ENCODE results near the gene NT5DC1. TPM values are rescaled to one million over a fixed set of nuclear protein-coding genes. Genes with fewer than 3 reads are reported as not detected.
A peak's percentile ranks its signal among the peaks of the same experiment; 100 is the strongest.

Gene NT5DC1
- total RNA-seq = 10 to 100 TPM; 39.4 to 42.4 TPM

DNA sequence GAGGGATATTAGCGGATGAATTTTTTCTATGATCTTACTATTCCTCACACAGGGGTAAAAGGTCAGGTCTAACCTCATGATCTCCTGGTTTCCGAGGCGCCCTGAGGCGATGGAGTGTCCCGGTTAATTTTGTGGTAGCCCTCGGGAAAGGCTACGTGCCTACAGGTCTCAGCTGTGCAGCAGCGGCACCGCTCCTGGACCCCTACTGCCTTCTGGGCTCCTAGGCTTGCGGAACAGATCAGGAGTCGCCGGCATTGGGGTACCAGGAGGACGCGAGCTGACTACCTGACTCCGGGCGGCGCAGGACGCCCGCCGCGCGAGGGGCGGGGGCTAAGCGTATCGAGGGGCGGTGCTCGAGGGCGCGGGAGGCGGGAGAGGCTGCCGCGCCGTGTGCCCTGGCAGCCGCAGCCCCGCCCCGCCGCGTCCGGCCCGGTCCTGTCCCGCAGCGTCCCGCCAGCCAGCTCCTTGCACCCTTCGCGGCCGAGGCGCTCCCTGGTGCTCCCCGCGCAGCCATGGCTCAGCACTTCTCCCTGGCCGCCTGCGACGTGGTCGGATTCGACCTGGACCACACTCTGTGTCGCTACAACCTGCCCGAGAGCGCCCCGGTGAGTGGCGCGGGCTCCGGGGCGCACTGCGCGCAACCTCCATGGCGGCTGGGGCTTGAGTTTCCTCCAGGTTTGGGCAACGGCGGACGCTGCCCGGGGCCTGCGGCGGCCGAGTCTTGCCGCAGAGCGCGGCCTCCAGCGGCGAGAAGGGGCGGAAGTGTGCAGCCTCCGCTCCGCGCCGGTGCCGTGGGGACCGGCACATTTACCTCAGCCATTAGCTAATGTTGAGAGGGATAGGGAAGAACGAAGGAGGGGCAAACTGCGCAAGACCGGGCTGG, at the start of gene NT5DC1:
Gene NT5DC1, plus strand, starts transcription at position 435 of the 883 bp plus-strand sequence. Its CDS starts 78 bp downstream, at position 513.
- intact Hi-C loops (cut with DNase I, micrococcal nuclease) = loop anchor here (1.0 to 5.0 kb wide), 8 partner anchors 89 to 582 kb away; partner anchors contain the start of genes RWDD1 (in 2 of the 2), CALHM6 (in 1 of the 2), KPNA5 (in 1 of the 2) and TSPYL1 (in 1 of the 2)
- Mint-ChIP-seq H3K9me3 (ENCODE audit: low read depth) (peaks cover 9% of the 10 kb centered on the region), H3K4me3 (peak within 1 kb of the TSS; percentile 86), H3K36me3 (ENCODE audit: low read depth) (peaks cover 13% of the 10 kb centered on the region), H3K4me1 (peaks cover 50% of the 10 kb centered on the region), H3K27me3 (no peaks in the 10 kb centered on the region), H3K27ac (peak within 1 kb of the TSS; percentile 88)
- peak; percentile 93 for ATAC-seq
- ChIA-PET POLR2A (interaction anchor here (1.4 kb wide), 1 partner anchor 89 kb away, joined by 7 read pairs; no protein-coding TSS in a partner anchor), CTCF (interaction anchor here (0.7 to 3.0 kb wide), 7 partner anchors 11 to 268 kb away, joined by 3 to 14 read pairs (median 3); no protein-coding TSS in a partner anchor)
- peak; percentile 92 for DNase-seq

DNA sequence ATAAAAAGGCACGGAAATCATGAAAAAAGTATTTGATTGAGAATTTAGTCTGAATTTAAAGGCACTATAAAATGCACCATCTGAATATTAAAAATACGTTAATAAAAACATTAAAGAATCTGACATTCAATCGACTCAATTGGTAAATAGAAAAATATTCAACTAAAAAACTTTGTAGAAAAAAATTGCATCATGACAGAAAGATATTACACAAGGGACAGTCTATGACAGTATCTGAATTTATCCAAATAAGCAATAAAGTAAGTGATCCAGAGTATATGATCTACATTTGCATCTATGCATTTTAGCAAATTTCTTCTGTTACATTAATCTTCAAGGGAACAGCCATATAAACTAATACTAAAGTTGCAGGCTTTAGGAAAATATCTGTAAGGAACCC, 49.4 kb upstream of the NT5DC1 start:
- Mint-ChIP-seq H3K36me3 (ENCODE audit: low read depth) (no peaks in the 10 kb centered on the region), H3K4me1 (no peaks in the 10 kb centered on the region), H3K4me3 (no peak overlapping the region), H3K9me3 (ENCODE audit: low read depth) (no peaks in the 10 kb centered on the region), H3K27me3 (peaks cover 8% of the 10 kb centered on the region), H3K27ac (no peak overlapping the region)
- intact Hi-C loops (cut with DNase I, micrococcal nuclease) = no loop called here
- ChIA-PET POLR2A (no interaction called here), CTCF (interaction anchor here (1.3 kb wide), 1 partner anchor 13 kb away, joined by 4 read pairs; no protein-coding TSS in a partner anchor)
- DNase-seq = no peak
- ATAC-seq = no peak

DNA sequence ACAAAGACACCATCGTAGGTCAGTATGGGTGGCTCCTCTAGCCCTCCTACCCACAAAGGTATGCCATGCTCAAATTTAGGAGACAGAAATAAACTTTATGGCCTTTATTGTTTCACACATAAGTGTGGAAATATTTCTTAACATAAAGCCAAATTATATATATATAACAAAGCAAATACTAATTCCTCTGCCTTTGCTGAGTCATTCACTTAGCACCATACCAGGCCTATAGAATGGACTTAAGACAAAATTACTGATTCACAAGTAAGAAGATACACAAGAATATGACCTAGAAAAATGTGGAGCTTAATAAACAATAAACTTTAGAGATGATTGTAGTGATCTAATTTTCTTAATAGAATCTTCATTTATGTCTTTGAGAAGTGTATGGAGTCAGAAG, 45.1 kb upstream of the NT5DC1 start:
- ChIA-PET CTCF (no interaction called here), POLR2A (no interaction called here)
- no peaks in the 10 kb centered on the region for H3K9me3 Mint-ChIP-seq (ENCODE audit: low read depth)
- intact Hi-C loops (cut with DNase I, micrococcal nuclease) = no loop called here
- ATAC-seq = no peak
- H3K27me3 Mint-ChIP-seq = peaks cover 2% of the 10 kb centered on the region
- no peak for DNase-seq
- H3K4me1 Mint-ChIP-seq = no peaks in the 10 kb centered on the region
- no peaks in the 10 kb centered on the region for H3K36me3 Mint-ChIP-seq (ENCODE audit: low read depth)
- no peak overlapping the region for H3K4me3 Mint-ChIP-seq
- no peak overlapping the region for H3K27ac Mint-ChIP-seq

DNA sequence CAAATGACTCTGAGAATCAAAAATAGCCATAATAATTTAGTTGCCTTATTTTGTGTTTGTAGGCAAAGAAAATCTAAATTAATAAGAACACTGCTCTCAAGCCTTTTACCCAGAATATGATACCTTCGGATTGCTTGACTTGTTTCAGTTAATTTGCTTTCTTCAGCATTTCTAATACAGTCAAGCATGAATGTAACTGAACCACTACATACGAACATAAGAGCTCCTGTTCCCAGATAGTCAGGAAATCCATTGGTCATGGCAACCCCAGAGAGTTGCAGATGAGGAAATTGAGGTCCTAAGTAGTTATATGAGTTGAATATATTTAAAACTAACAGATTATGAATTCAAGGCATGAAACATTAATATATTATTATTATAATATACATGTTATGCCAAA, 42.9 kb upstream of the NT5DC1 start:
- Mint-ChIP-seq H3K27me3 (peaks cover 4% of the 10 kb centered on the region), H3K9me3 (ENCODE audit: low read depth) (no peaks in the 10 kb centered on the region), H3K4me3 (no peak overlapping the region), H3K4me1 (no peaks in the 10 kb centered on the region), H3K27ac (no peak overlapping the region), H3K36me3 (ENCODE audit: low read depth) (no peaks in the 10 kb centered on the region)
- ATAC-seq = no peak
- CTCF ChIA-PET = no interaction called here
- POLR2A ChIA-PET = no interaction called here
- no peak for DNase-seq
- intact Hi-C loops (cut with DNase I, micrococcal nuclease) = no loop called here

DNA sequence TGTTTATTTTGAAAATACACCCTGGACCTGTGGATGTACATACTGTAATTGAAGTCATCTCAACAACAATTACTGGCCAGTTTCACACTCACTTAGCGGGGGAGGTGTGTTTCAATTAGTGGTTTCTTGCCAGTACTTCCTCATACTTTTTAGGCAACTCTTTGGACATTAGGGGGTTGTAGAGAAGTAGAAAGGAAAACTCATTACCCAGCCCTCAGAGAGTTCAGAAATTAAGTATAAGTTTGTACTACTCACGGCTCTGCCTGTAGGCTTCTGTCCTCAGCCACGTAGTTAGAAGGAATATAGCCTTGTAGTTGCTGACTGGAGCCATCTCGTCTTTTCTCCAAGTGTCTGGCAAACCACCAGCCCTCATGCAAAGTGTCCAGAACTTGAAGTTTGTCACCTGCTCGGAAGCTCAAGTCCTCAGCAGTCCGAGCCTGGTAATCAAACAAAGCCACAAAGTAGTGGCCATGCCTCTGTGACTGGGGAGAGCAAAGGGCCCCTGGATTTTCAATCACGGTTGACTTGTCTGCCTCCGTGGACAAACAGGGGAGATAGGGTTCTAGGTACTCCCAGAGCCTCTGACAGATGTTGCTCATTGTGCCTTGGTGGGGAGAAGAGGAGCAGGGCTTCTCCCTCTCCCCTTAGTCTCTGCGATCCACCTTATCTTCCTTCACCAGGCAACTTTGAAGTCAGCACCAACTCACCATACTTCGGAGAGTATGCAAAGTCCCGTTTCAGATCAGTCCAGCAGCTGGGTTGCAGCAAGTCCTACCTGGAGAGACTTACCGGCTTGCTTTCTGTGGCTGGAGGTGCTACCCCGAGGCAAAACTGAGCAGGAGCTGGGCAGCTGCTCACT, 40.7 kb upstream of the NT5DC1 start:
- DNase-seq (no peak), ATAC-seq (no peak)
- intact Hi-C loops (cut with DNase I, micrococcal nuclease) = no loop called here
- ChIA-PET CTCF (no interaction called here), POLR2A (no interaction called here)
- no peaks in the 10 kb centered on the region for H3K4me1 Mint-ChIP-seq
- no peaks in the 10 kb centered on the region for H3K9me3 Mint-ChIP-seq (ENCODE audit: low read depth)
- H3K4me3 Mint-ChIP-seq = no peak overlapping the region
- no peak overlapping the region for H3K27ac Mint-ChIP-seq
- peaks cover 4% of the 10 kb centered on the region for H3K27me3 Mint-ChIP-seq
- no peaks in the 10 kb centered on the region for H3K36me3 Mint-ChIP-seq (ENCODE audit: low read depth)

DNA sequence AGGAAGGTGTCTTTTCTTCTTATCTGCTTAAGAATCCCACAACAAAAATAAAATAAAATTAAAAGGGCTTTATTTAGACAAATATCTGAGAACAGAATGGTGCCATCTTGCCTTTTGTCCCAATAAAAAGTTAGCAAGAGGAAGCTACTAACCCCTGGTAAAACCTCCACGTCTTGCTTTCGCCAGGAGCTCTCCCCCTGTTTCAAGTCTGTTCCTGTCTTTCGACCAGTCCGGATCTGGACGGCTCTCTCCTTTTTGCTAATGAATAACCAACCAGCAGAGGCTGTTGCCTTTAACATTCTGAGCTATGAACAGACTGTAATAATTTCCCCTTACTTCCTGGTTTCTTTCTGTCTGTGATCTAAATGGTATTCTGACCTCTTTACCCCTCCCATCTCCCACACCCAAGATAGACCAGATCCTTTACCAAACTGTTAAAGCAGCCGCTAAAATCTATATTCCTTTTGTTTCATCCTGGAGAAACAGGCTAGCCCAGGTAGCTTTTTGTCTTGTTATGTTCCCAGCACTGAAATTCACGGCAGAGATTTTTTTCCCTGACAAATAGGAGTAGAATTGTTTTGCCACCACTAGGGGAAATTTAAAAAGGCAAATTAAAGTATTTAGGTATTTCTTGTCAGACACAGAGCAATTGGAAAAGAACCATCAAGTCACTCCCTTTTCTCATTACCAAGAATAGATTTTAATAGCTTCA, 39.9 kb upstream of the NT5DC1 start, which contains the start of gene FRK:
Gene FRK, minus strand, starts transcription at position 320 of the 712 bp plus-strand sequence. CDS start 580 bp downstream, outside the sequence.
- no peak for DNase-seq
- H3K9me3 Mint-ChIP-seq (ENCODE audit: low read depth) = no peaks in the 10 kb centered on the region
- peaks cover 4% of the 10 kb centered on the region for H3K27me3 Mint-ChIP-seq
- POLR2A ChIA-PET = no interaction called here
- H3K4me1 Mint-ChIP-seq = no peaks in the 10 kb centered on the region
- ATAC-seq = no peak
- H3K36me3 Mint-ChIP-seq (ENCODE audit: low read depth) = no peaks in the 10 kb centered on the region
- intact Hi-C loops (cut with DNase I, micrococcal nuclease) = no loop called here
- CTCF ChIA-PET = no interaction called here
- H3K27ac Mint-ChIP-seq = no peak within 1 kb of the TSS
- no peak within 1 kb of the TSS for H3K4me3 Mint-ChIP-seq

DNA sequence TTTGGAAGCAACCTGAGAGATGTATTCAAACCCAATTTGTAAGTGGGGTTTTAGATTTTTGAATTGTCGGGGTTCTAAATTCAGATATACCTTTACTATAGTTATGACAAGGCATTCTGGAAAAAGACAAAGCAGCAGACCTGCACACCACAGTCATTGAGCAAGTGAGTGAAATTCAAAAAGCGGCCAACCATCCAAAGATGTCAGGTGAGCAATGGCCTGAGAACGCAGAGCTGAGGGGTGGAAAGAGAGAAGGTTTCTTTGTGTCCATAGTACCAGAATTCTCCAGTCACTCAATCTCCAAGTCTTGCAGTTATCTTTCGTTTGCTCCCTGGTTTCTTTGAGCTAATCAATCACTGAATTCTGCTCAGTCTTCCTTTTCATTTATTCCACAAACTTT, 38.2 kb upstream of the NT5DC1 start:
- ChIA-PET POLR2A (no interaction called here), CTCF (interaction anchor here (1.2 kb wide), 1 partner anchor 11 kb away, joined by 3 read pairs; no protein-coding TSS in a partner anchor)
- intact Hi-C loops (cut with DNase I, micrococcal nuclease) = no loop called here
- Mint-ChIP-seq H3K4me3 (no peak overlapping the region), H3K27ac (no peak overlapping the region), H3K9me3 (ENCODE audit: low read depth) (no peaks in the 10 kb centered on the region), H3K36me3 (ENCODE audit: low read depth) (no peaks in the 10 kb centered on the region), H3K4me1 (no peaks in the 10 kb centered on the region), H3K27me3 (peaks cover 9% of the 10 kb centered on the region)
- ATAC-seq (no peak), DNase-seq (no peak)

DNA sequence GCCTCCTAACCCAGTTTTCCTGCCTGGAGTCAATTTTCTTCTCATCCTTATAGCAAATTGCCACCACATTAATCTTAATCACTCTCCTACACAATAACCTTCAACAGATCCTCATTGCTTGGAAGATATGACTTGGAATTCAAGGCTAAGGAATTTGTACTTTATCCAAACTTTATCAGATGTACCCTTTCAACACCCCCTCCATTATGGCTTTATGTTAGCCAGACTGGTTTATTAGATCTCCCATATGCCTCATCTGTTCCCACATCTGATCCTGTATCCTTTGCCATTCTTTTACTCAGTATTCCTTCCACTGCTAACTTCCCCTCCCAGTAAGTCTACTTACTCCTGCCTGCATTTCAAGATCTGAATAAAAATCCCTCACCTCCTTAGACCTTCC, 36.0 kb upstream of the NT5DC1 start:
- ChIA-PET POLR2A (no interaction called here), CTCF (no interaction called here)
- H3K4me1 Mint-ChIP-seq = no peaks in the 10 kb centered on the region

DNA sequence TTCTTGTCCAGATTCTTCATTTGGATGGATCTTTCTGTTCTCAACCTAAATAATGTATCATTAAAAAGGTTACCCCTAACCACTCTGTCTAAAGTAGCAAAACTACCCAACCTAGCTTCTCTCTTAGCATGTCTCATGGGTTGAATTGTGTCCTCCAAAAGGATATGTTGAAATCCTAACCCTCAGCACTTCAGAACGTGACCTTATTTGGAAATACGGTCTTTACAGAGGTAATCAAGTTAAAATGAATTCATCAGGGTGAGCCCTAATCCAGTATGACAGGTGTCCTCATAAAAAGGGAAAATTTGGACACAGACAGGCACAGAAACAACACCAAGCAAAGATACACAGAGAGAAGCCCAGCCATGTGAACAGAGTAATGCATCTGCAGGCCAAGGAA, 33.9 kb upstream of the NT5DC1 start:
- no peaks in the 10 kb centered on the region for H3K9me3 Mint-ChIP-seq (ENCODE audit: low read depth)
- ChIA-PET CTCF (no interaction called here), POLR2A (no interaction called here)
- H3K4me1 Mint-ChIP-seq = no peaks in the 10 kb centered on the region
- ATAC-seq = no peak
- H3K4me3 Mint-ChIP-seq = no peak overlapping the region
- no peak overlapping the region for H3K27ac Mint-ChIP-seq
- intact Hi-C loops (cut with DNase I, micrococcal nuclease) = no loop called here
- no peak for DNase-seq
- H3K36me3 Mint-ChIP-seq (ENCODE audit: low read depth) = no peaks in the 10 kb centered on the region
- H3K27me3 Mint-ChIP-seq = peaks cover 9% of the 10 kb centered on the region

More for the DNA sequence above, 36.0 kb upstream of the NT5DC1 start:
- DNase-seq (no peak), ATAC-seq (no peak)
- no peaks in the 10 kb centered on the region for H3K9me3 Mint-ChIP-seq (ENCODE audit: low read depth)
- H3K27ac Mint-ChIP-seq = no peak overlapping the region
- H3K27me3 Mint-ChIP-seq = peaks cover 13% of the 10 kb centered on the region
- no peak overlapping the region for H3K4me3 Mint-ChIP-seq
- no peaks in the 10 kb centered on the region for H3K36me3 Mint-ChIP-seq (ENCODE audit: low read depth)
- intact Hi-C loops (cut with DNase I, micrococcal nuclease) = no loop called here

DNA sequence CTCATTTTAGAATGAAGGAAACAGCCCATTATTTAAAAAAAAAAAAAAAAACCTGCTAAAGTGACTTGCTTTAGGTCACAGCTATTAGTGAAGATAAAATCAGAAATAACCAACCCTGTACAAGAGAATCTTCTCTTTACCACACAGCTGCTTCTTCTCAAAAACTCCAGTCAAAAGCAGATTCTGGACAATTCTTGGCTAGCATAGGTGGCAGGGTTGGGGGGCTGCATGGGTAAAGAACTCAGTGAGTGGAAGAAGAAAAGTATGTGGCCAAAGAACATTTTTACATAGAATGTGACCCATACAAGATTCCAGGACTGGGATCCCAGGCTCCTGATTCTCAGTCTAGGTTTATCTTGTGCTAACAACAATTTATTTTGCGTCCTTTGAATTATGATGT, 30.6 kb upstream of the NT5DC1 start:
- peaks cover 3% of the 10 kb centered on the region for H3K4me1 Mint-ChIP-seq
- no peak for ATAC-seq
- DNase-seq = no peak
- peaks cover 13% of the 10 kb centered on the region for H3K27me3 Mint-ChIP-seq
- ChIA-PET CTCF (interaction anchor here (1.7 kb wide), 1 partner anchor 59 kb away, joined by 5 read pairs; no protein-coding TSS in a partner anchor), POLR2A (no interaction called here)
- H3K27ac Mint-ChIP-seq = no peak overlapping the region
- no peaks in the 10 kb centered on the region for H3K36me3 Mint-ChIP-seq (ENCODE audit: low read depth)
- intact Hi-C loops (cut with DNase I, micrococcal nuclease) = no loop called here
- H3K9me3 Mint-ChIP-seq (ENCODE audit: low read depth) = no peaks in the 10 kb centered on the region
- no peak overlapping the region for H3K4me3 Mint-ChIP-seq

Data from activated CD4-positive, alpha-beta T cell treated with anti-CD3 and anti-CD28 coated beads for 36 hours (primary cell).